Vagina (tissue), 2 donors: ENCODE measurements around the gene DAB2IP. TPM values are rescaled to one million over a fixed set of nuclear protein-coding genes. Genes with fewer than 3 reads are reported as not detected.

Experiments
- DNase-seq, 2 donors: peaks; one replicate each; pipeline ENCODE4 v3.0.0-alpha.2; 2017; ENCODE audit errors: extremely low spot score in 2 of 2
- H3K27ac ChIP-seq: fragments of 200-600 bp; sonication (generic); one replicate; pipeline ENCODE4 v1.5.1; 2019
- H3K27me3 ChIP-seq: fragments of 200-600 bp; sonication (generic); one replicate; pipeline ENCODE4 v1.5.1; 2019
- H3K36me3 ChIP-seq, 2 donors: fragments of 200-600 bp; sonication (generic); one replicate each; pipeline ENCODE4 v1.5.1; 2017 to 2019
- H3K4me1 ChIP-seq: fragments of 200-600 bp; sonication (generic); one replicate; pipeline ENCODE4 v1.5.1; 2019
- H3K4me3 ChIP-seq, 2 donors: fragments of 200-600 bp; sonication (generic); 1 replicate in 1 of 2; 2 replicates in 1 of 2; pipeline ENCODE4 v1.5.1; 2016 to 2019
- H3K9me3 ChIP-seq: fragments of 200-600 bp; sonication (generic); one replicate; pipeline ENCODE4 v1.5.1; 2019
- POLR2A ChIP-seq, 2 donors: fragments of 450-650 bp; IDR thresholded peaks; one replicate each; pipeline ENCODE4 v1.6.1; 2017; ENCODE audit warnings: antibody characterized with exemption in 2 of 2, mild to moderate bottlenecking in 2 of 2, moderate library complexity in 2 of 2
- POLR2AphosphoS5 ChIP-seq, 2 donors: sonication (generic); formaldehyde crosslinking; IDR thresholded peaks; one replicate each; pipeline ENCODE4 v1.9.0; 2017; ENCODE audit warnings: antibody characterized with exemption in 2 of 2, mild to moderate bottlenecking in 2 of 2, low read depth in 1 of 2; ENCODE audit not compliant: insufficient read depth in 1 of 2
- intact Hi-C: fragments of 100-400 bp; cut with DNase I; formaldehyde crosslinking; loops from one replicate; pipeline ENCODE4 v1.15.1; 2023
- total RNA-seq: library from RNA; depleted of rRNA; stranded (reverse); fragments of >200 nt; gene quantifications from one replicate; pipeline ENCODE4 v1.2.3, GENCODE V29; 2016
- TF ChIP-seq, protein P1 (sequence below), 3 experiments: fragments of 450-650 bp in 2 of 3; fragments of 200-600 bp in 1 of 3; sonication (generic) in 1 of 3; IDR thresholded peaks; one replicate each; pipeline ENCODE4 v1.5.1; 2017 to 2019; ENCODE audit warnings: antibody characterized with exemption in 3 of 3, mild to moderate bottlenecking in 2 of 3, moderate library complexity in 2 of 3

The DAB2IP gene
- total RNA-seq, 1 donor from 2014 or later: 38.8 TPM

DNA sequence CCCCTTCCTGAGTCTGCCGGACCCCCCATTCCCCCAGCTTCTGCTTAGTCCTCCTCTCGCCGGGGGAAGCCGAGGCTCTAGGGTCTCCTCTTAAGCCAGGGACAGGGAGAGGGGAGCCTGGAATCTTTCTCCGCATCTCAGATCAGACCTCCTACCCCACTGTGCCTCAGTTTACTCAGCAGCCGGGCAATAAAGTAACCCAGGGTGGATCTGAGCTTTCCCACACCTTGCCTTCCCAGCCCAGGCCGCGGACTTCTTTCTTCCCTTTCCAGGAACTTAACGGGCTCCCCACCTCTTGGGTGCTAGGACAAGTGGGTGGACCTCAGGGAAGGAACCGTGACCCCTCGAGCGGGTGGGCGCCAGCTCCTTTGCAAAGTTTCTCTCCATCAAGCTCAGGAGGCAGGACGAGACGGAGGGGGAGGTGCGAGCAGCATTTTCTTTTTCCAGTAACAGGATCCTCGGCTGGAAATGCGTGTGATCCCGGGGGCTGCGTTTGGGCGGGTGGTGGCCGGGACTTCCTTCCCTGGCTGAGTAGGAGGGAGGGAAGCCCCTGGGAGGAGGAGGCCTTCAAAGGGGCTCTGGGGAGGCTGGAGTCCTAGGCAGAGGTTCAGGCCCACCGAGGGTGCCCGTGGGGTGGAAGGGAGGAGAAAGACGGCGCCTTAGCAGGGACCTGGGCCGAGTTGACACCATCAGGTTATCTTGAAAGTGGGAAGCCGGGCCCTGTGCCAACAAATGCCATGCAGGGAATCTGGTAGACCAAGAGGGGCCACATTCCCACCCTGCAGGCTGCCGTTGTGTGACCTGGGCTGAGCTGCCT lies 795 bp downstream of the DAB2IP start:
- peak overlapping the region; percentile 73 for H3K27ac ChIP-seq
- no peaks in the 10 kb centered on the region for H3K27me3 ChIP-seq
- peak overlapping the region; percentile 61 to 78 for H3K4me3 ChIP-seq
- H3K4me1 ChIP-seq: peaks cover 33% of the 10 kb centered on the region
- no peaks in the 10 kb centered on the region for H3K9me3 ChIP-seq
- intact Hi-C loops: loop anchor here (5.0 kb wide), 1 partner anchor 35 kb away; no protein-coding TSS in a partner anchor
- DNase-seq: no peak
- no peaks in the 10 kb centered on the region for H3K36me3 ChIP-seq
- TF ChIP-seq POLR2A (IDR thresholded peaks at IDR 0.05): no peak
- peak in 1 of 2 donors; percentile 28 for TF ChIP-seq POLR2AphosphoS5 (IDR thresholded peaks at IDR 0.05; ENCODE audit: insufficient read depth in 1 of 2, low read depth in 1 of 2)
- TF ChIP-seq, protein P1, sequence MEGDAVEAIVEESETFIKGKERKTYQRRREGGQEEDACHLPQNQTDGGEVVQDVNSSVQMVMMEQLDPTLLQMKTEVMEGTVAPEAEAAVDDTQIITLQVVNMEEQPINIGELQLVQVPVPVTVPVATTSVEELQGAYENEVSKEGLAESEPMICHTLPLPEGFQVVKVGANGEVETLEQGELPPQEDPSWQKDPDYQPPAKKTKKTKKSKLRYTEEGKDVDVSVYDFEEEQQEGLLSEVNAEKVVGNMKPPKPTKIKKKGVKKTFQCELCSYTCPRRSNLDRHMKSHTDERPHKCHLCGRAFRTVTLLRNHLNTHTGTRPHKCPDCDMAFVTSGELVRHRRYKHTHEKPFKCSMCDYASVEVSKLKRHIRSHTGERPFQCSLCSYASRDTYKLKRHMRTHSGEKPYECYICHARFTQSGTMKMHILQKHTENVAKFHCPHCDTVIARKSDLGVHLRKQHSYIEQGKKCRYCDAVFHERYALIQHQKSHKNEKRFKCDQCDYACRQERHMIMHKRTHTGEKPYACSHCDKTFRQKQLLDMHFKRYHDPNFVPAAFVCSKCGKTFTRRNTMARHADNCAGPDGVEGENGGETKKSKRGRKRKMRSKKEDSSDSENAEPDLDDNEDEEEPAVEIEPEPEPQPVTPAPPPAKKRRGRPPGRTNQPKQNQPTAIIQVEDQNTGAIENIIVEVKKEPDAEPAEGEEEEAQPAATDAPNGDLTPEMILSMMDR (IDR thresholded peaks at IDR 0.05): no peak

DNA sequence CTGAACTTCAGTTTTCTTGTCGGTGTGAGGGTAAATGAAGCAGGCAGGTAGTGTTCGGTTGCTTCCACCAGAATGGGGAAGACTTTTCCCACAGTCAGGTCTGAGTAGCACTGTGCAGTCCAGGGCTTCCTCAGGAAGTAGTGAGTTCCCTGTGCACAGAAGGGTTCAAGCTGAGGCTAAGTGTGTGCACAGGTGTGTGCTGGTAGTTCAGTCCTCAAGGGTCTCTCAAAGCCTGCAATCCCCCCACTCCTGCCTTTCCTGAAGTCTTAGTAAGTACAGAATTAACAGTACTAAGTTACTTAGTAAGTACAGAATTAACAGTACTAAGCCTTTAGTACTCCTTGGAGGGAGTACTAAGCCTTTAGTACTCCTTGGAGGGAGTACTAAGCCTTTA lies 1.4 kb downstream of the DAB2IP start:
- peak overlapping the region; percentile 73 for H3K27ac ChIP-seq

DNA sequence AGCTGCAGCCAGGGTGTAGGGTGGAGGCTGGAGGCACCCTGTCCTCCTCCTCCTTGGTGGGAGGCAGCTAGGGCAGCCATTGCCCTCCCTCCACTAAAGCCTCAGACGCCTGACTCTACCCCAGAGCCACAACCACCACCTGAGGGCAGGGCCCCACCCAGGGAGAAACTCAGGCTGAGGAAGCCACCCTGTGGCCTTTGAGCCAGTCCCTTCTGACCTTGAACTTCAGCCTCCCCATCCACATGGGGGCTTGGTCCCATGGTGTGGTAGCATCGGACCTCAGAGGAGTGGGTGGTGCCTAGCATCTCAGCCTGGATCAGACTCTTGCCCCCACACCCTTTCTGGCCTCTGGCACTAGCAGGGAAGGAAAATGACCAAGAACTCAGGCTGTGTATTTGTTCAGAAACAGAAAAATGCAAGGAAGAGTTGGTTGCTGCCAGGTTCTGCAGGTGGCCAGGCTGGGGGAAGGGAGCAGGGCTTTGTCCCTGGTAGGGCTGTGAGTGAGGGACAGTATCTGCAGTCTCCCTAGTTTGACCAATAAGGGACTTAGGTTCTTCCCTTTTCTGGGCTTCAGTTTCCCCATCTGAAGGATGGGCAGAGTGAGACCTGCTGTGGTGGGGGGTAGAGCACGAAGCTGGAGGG lies 3.2 kb downstream of the DAB2IP start:
- no peaks in the 10 kb centered on the region for H3K36me3 ChIP-seq
- intact Hi-C loops: loop anchor here (5.0 kb wide), 1 partner anchor 33 kb away; no protein-coding TSS in a partner anchor
- peak overlapping the region; percentile 17 for H3K27ac ChIP-seq
- H3K9me3 ChIP-seq: no peaks in the 10 kb centered on the region
- no peaks in the 10 kb centered on the region for H3K27me3 ChIP-seq
- TF ChIP-seq POLR2AphosphoS5 (IDR thresholded peaks at IDR 0.05; ENCODE audit: insufficient read depth in 1 of 2, low read depth in 1 of 2): no peak
- TF ChIP-seq, protein P1 (IDR thresholded peaks at IDR 0.05): no peak
- H3K4me1 ChIP-seq: peaks cover 33% of the 10 kb centered on the region
- DNase-seq: no peak
- H3K4me3 ChIP-seq: no peak overlapping the region

More for the DNA sequence above, 1.4 kb downstream of the DAB2IP start:
- no peaks in the 10 kb centered on the region for H3K9me3 ChIP-seq
- H3K27me3 ChIP-seq: no peaks in the 10 kb centered on the region
- no peak for DNase-seq
- intact Hi-C loops: loop anchor here (5.0 kb wide), 1 partner anchor 34 kb away; no protein-coding TSS in a partner anchor
- H3K4me3 ChIP-seq: peak overlapping the region; percentile 61 to 78
- no peak for TF ChIP-seq POLR2A (IDR thresholded peaks at IDR 0.05)
- H3K36me3 ChIP-seq: no peaks in the 10 kb centered on the region
- H3K4me1 ChIP-seq: peaks cover 33% of the 10 kb centered on the region

DNA sequence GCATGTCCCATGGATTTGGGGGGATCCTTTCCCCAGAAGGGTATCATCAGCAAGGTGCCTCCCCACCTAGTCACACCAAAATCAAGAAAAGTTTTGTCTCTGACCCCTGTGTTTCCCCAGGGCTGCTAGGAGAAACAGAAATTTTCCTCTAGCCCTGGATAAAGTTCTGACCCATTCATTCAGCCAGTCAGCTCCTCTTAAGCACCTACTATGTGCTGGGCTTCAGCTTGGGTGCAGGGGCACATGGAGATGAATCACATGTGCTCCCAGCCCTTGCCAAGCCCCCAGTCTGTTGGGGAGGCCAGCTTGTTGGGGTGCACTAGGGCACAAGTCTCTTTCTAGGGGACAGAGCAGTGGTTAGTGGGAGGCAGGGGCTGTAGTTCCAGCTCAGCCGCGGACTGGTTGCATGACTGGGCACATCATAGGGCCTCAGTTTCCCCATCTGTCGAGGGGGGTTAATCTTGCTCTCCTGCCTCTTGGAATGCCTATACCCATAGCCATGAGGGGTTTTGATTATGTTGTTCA lies 3.9 kb downstream of the DAB2IP start:
- intact Hi-C loops: no loop called here
- Histone ChIP-seq H3K4me3 (no peak overlapping the region), H3K27ac (no peak overlapping the region), H3K27me3 (no peaks in the 10 kb centered on the region), H3K4me1 (peaks cover 26% of the 10 kb centered on the region), H3K9me3 (no peaks in the 10 kb centered on the region), H3K36me3 (no peaks in the 10 kb centered on the region)
- TF ChIP-seq, protein P1 (IDR thresholded peaks at IDR 0.05): no peak
- TF ChIP-seq POLR2A (IDR thresholded peaks at IDR 0.05): no peak
- TF ChIP-seq POLR2AphosphoS5 (IDR thresholded peaks at IDR 0.05; ENCODE audit: insufficient read depth in 1 of 2, low read depth in 1 of 2): no peak
- no peak for DNase-seq

DNA sequence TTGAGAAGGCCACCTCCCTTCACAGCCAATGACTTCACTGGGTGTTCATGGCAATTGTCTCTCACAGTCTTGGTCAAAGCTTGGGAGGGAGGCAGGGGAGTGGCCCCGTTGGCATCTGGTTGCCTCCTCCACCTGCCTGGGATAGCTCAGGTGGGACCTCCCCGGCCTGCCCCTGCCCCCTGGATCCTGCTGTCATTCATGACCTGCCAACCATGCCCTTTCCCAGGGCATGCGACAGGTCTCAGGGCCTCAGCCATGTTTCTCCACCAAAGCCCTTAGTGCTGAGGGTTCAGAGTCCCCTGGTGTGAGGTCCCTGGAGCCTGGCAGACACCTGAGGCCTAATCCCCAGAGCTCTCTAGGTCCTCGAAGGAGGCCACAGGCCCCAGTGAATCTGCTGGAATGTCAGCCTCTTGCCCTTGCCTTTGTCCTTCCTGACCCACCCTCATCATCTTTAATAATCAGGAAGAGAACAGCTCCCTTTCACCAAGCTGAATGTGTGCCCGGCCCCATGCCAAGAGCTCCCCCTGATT lies 5.6 kb downstream of the DAB2IP start:
- intact Hi-C loops: no loop called here
- TF ChIP-seq, protein P1 (IDR thresholded peaks at IDR 0.05): no peak
- TF ChIP-seq POLR2A (IDR thresholded peaks at IDR 0.05) (no peak), POLR2AphosphoS5 (IDR thresholded peaks at IDR 0.05; ENCODE audit: insufficient read depth in 1 of 2, low read depth in 1 of 2) (no peak)
- H3K27ac ChIP-seq: peak overlapping the region; percentile 49
- no peaks in the 10 kb centered on the region for H3K27me3 ChIP-seq
- H3K36me3 ChIP-seq: no peaks in the 10 kb centered on the region
- H3K4me3 ChIP-seq: no peak overlapping the region
- H3K9me3 ChIP-seq: no peaks in the 10 kb centered on the region
- DNase-seq: no peak
- H3K4me1 ChIP-seq: peaks cover 11% of the 10 kb centered on the region
